GM15510 (cell line): Measurements from ENCODE around the gene NDUFB2.

Experiments used
- POLR2A ChIP-seq: IDR thresholded peaks from 3 replicates; pipeline ENCODE4 v1.6.1; 2011; ENCODE audit warnings: borderline replicate concordance; ENCODE audit not compliant: insufficient read length; ENCODE audit errors: extremely low read depth

NDUFB2 gene

DNA sequence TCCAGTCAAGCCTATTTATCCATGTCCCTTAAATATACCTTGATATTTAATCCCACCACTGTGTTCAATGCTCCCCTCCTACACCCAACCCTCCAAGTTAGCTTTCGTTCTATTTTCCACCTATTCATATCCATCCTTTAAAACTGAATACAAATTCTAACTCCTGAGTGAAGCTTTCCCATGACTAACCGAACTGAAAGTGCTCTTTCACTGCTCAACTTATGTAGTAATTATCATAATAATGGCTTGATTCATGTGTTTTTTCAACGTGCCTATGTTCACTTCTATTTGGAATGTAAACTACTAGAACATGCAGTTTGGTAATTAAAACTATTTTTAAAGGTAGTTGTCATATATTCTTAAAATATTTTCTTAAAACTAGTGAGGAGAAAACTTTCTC lies 58.0 kb downstream of the NDUFB2 start:
- TF ChIP-seq POLR2A, result no peak
